Chondrocyte (in vitro differentiated cells): Measurements from ENCODE around the gene PARD3B. TPM values are rescaled to one million over a fixed set of nuclear protein-coding genes. Genes with fewer than 3 reads are reported as not detected.

ENCODE experiments used
- DNase-seq: peaks from one replicate; pipeline ENCODE4 v3.0.0; 2021; ENCODE audit warnings: mixed read lengths, low spot score
- H3K27ac Mint-ChIP-seq: one replicate; pipeline ENCODE4 v1.8.0; 2021; ENCODE audit warnings: mild to moderate bottlenecking, moderate library complexity, mixed read lengths; ENCODE audit not compliant: unreplicated experiment
- H3K27me3 Mint-ChIP-seq: 2 replicates; pipeline ENCODE4 v1.8.0; 2021; ENCODE audit warnings: low read depth, mixed read lengths
- H3K36me3 Mint-ChIP-seq: 2 replicates; pipeline ENCODE4 v1.8.0; 2021; ENCODE audit warnings: low read depth, mixed read lengths
- H3K4me1 Mint-ChIP-seq: 2 replicates; pipeline ENCODE4 v1.8.0; 2021; ENCODE audit warnings: low read depth, mild to moderate bottlenecking, mixed read lengths
- H3K4me3 Mint-ChIP-seq: one replicate; pipeline ENCODE4 v1.8.0; 2021; ENCODE audit warnings: mild to moderate bottlenecking, moderate library complexity, mixed read lengths; ENCODE audit not compliant: unreplicated experiment
- H3K9me3 Mint-ChIP-seq: 2 replicates; pipeline ENCODE4 v1.8.0; 2021; ENCODE audit warnings: low read depth, mixed read lengths
- CTCF ChIP-seq: fragments of 200-600 bp; sonication (generic); IDR thresholded peaks from 2 replicates; pipeline ENCODE4 v1.5.0; 2021; ENCODE audit warnings: antibody characterized with exemption, mild to moderate bottlenecking, moderate library complexity
- total RNA-seq: library from RNA; stranded (reverse); gene quantifications from 3 replicates; pipeline ENCODE4 v1.2.1, GENCODE V29; 2021

The PARD3B gene
- total RNA-seq, 1 donor from 2014 or later = 24.9 TPM

GRCh38 chr2:205324355-205324754 is 779.1 kb downstream of the PARD3B start:
- Mint-ChIP-seq H3K9me3 (peaks cover 1% of the 10 kb centered on the region), H3K36me3 (peaks cover 5% of the 10 kb centered on the region), H3K27me3 (no peaks in the 10 kb centered on the region), H3K4me1 (peaks cover 29% of the 10 kb centered on the region), H3K4me3 (no peak overlapping the region), H3K27ac (no peak overlapping the region)
- TF ChIP-seq CTCF = no peak
- no peak for DNase-seq

GRCh38 chr2:205333351-205333750 is 788.1 kb downstream of the PARD3B start:
- no peak for DNase-seq

GRCh38 chr2:205337274-205337673 is 792.0 kb downstream of the PARD3B start:
- Mint-ChIP-seq H3K4me1 (no peaks in the 10 kb centered on the region), H3K27me3 (no peaks in the 10 kb centered on the region), H3K27ac (no peak overlapping the region), H3K36me3 (peaks cover 10% of the 10 kb centered on the region), H3K4me3 (no peak overlapping the region), H3K9me3 (peaks cover 7% of the 10 kb centered on the region)
- TF ChIP-seq CTCF = no peak
- DNase-seq = no peak

More at GRCh38 chr2:205333351-205333750, 788.1 kb downstream of the PARD3B start:
- TF ChIP-seq CTCF = no peak
- Mint-ChIP-seq H3K4me1 (no peaks in the 10 kb centered on the region), H3K36me3 (peaks cover 10% of the 10 kb centered on the region), H3K27ac (no peak overlapping the region), H3K4me3 (no peak overlapping the region), H3K9me3 (peaks cover 7% of the 10 kb centered on the region), H3K27me3 (no peaks in the 10 kb centered on the region)

GRCh38 chr2:205338156-205338555 is 792.9 kb downstream of the PARD3B start:
- TF ChIP-seq CTCF = no peak
- Mint-ChIP-seq H3K27me3 (no peaks in the 10 kb centered on the region), H3K27ac (no peak overlapping the region), H3K4me3 (no peak overlapping the region), H3K36me3 (peaks cover 10% of the 10 kb centered on the region), H3K9me3 (peaks cover 7% of the 10 kb centered on the region), H3K4me1 (no peaks in the 10 kb centered on the region)
- DNase-seq = no peak

- Mint-ChIP-seq H3K27me3 (no peaks in the 10 kb centered on the region), H3K4me1 (no peaks in the 10 kb centered on the region), H3K36me3 (peaks cover 2% of the 10 kb centered on the region), H3K4me3 (no peak overlapping the region), H3K9me3 (no peaks in the 10 kb centered on the region), H3K27ac (no peak overlapping the region)
- no peak for DNase-seq
- TF ChIP-seq CTCF = no peak
Observed at GRCh38 chr2:205343103-205343502, 797.8 kb downstream of the PARD3B start.
